ENCODE data around the gene AK5. TPM values are rescaled to one million over a fixed set of nuclear protein-coding genes. Genes with fewer than 3 reads are reported as not detected.

The AK5 gene
- total RNA-seq, 1 donor from 2014 or later = not detected

DNA sequence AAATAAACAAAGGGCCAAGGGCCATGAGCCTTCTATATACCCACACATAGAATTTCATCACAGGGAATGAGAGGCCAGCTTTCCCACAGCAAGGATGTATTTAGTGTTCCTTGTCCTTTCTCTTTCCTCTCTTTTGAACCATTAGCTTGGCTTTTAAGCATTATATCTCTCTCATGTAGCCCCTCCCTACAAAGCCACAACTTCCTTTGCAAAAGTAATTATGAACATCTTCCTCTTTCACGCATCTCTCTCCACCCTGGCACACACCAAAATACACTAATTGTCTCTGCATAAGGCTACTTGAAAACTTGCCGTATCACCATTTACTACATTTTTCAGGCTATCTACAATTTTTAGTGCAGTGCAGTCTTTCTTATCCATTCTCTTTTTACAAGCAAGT lies 1.9 kb upstream of the AK5 start:
- Mint-ChIP-seq H3K27ac (no peak overlapping the region), H3K36me3 (no peaks in the 10 kb centered on the region), H3K4me1 (peaks cover 8% of the 10 kb centered on the region), H3K4me3 (no peak overlapping the region), H3K27me3 (ENCODE audit: low read depth) (peaks cover 71% of the 10 kb centered on the region), H3K9me3 (no peaks in the 10 kb centered on the region)
- no peak for DNase-seq (ENCODE audit: low spot score in 2 of 2, unreplicated experiment in 2 of 2)
- TF ChIP-seq, protein P1, sequence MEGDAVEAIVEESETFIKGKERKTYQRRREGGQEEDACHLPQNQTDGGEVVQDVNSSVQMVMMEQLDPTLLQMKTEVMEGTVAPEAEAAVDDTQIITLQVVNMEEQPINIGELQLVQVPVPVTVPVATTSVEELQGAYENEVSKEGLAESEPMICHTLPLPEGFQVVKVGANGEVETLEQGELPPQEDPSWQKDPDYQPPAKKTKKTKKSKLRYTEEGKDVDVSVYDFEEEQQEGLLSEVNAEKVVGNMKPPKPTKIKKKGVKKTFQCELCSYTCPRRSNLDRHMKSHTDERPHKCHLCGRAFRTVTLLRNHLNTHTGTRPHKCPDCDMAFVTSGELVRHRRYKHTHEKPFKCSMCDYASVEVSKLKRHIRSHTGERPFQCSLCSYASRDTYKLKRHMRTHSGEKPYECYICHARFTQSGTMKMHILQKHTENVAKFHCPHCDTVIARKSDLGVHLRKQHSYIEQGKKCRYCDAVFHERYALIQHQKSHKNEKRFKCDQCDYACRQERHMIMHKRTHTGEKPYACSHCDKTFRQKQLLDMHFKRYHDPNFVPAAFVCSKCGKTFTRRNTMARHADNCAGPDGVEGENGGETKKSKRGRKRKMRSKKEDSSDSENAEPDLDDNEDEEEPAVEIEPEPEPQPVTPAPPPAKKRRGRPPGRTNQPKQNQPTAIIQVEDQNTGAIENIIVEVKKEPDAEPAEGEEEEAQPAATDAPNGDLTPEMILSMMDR (IDR thresholded peaks at IDR 0.05; ENCODE audit: unreplicated experiment) = no peak

DNA sequence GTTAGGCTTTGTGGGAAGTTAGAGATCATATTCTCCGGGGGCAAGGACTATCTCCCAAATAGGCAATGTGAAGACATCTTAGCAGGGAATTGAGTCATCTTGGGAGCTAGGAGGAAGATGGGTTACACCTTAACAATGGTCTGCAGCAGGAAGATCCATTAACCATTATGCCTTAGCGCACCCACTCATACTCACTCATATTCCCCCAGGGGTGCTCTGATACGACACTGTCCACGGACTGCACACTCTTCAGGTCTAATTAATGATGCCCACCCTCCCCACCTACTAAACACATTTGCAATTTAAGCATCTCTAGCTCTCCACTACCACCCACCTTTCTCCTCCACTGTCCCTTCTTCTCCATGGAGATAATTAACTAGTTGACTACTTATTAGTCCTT lies 857 bp upstream of the AK5 start:
- TF ChIP-seq, protein P1 (IDR thresholded peaks at IDR 0.05; ENCODE audit: unreplicated experiment) = no peak
- H3K9me3 Mint-ChIP-seq = no peaks in the 10 kb centered on the region
- DNase-seq (ENCODE audit: low spot score in 2 of 2, unreplicated experiment in 2 of 2) = no peak
- H3K27me3 Mint-ChIP-seq (ENCODE audit: low read depth) = peaks cover 76% of the 10 kb centered on the region
- no peak overlapping the region for H3K27ac Mint-ChIP-seq
- no peaks in the 10 kb centered on the region for H3K36me3 Mint-ChIP-seq
- H3K4me3 Mint-ChIP-seq = peak overlapping the region; percentile 45
- peaks cover 8% of the 10 kb centered on the region for H3K4me1 Mint-ChIP-seq

GRCh38 chr1:77282187-77282865 lies 507 bp downstream of the AK5 start:
- H3K36me3 Mint-ChIP-seq = no peaks in the 10 kb centered on the region
- H3K4me1 Mint-ChIP-seq = peaks cover 8% of the 10 kb centered on the region
- peaks cover 87% of the 10 kb centered on the region for H3K27me3 Mint-ChIP-seq (ENCODE audit: low read depth)
- no peak overlapping the region for H3K27ac Mint-ChIP-seq
- TF ChIP-seq, protein P1 (IDR thresholded peaks at IDR 0.05; ENCODE audit: unreplicated experiment) = no peak
- peak overlapping the region; percentile 61 for H3K4me3 Mint-ChIP-seq
- H3K9me3 Mint-ChIP-seq = no peaks in the 10 kb centered on the region
- DNase-seq (ENCODE audit: low spot score in 2 of 2, unreplicated experiment in 2 of 2) = peak; percentile 18 to 41

DNA sequence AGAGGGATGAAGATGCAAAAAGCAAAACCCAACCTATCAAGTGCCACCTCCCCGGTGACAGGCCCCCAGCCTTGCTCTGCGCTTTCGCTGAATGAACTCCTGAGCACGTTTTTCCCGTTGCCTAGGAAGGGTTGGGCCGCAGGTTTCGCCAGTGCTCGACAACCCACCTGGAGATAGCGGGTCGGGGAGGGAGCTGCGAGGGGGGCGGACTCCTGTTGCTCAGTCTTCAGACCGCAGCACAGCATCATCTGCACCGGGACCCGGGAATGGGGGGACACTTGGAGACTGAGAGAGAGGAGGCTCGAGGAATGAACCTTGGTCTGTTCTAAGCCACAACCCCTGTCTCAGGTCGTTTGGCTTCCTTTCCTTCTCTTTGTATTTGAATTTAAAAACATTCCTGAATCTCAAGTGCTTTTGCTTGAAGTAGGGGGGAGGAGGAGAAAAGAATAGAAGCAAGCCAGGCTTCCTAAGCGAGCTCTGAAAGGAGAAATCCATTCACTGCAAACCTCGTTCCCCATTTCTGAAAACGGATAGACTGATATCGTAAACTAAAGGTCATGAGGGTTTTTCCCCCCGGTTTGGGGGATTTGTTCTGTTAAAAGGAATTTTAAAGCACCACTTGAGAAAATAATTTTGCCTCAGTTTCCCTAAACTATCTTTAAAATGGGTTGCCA lies 1.2 kb downstream of the AK5 start:
- H3K4me1 Mint-ChIP-seq = peaks cover 8% of the 10 kb centered on the region
- peak overlapping the region; percentile 61 for H3K4me3 Mint-ChIP-seq
- no peaks in the 10 kb centered on the region for H3K9me3 Mint-ChIP-seq
- TF ChIP-seq, protein P1 (IDR thresholded peaks at IDR 0.05; ENCODE audit: unreplicated experiment) = no peak
- H3K36me3 Mint-ChIP-seq = no peaks in the 10 kb centered on the region
- H3K27ac Mint-ChIP-seq = no peak overlapping the region
- peaks cover 90% of the 10 kb centered on the region for H3K27me3 Mint-ChIP-seq (ENCODE audit: low read depth)
- peak in 1 of 2 experiments; percentile 42 for DNase-seq (ENCODE audit: low spot score in 2 of 2, unreplicated experiment in 2 of 2)

- peaks cover 90% of the 10 kb centered on the region for H3K27me3 Mint-ChIP-seq (ENCODE audit: low read depth)
Observed at GRCh38 chr1:77283701-77284425, 2.0 kb downstream of the AK5 start.

More at GRCh38 chr1:77283701-77284425, 2.0 kb downstream of the AK5 start:
- peak overlapping the region; percentile 4 for H3K4me3 Mint-ChIP-seq
- H3K4me1 Mint-ChIP-seq = peaks cover 8% of the 10 kb centered on the region
- TF ChIP-seq, protein P1 (IDR thresholded peaks at IDR 0.05; ENCODE audit: unreplicated experiment) = no peak
- H3K27ac Mint-ChIP-seq = no peak overlapping the region
- no peaks in the 10 kb centered on the region for H3K36me3 Mint-ChIP-seq
- H3K9me3 Mint-ChIP-seq = no peaks in the 10 kb centered on the region
- DNase-seq (ENCODE audit: low spot score in 2 of 2, unreplicated experiment in 2 of 2) = no peak
